Ishikawa (cell line): ENCODE data around the gene CPA2.
A peak's percentile ranks its signal among the peaks of the same experiment; 100 is the strongest.

ENCODE experiments used
- CEBPB ChIP-seq: IDR thresholded peaks from 2 replicates; pipeline ENCODE4 v1.6.1; 2012
- CREB1 ChIP-seq: IDR thresholded peaks from 2 replicates; pipeline ENCODE4 v1.6.1; 2012; ENCODE audit warnings: low read depth
- EGR1 ChIP-seq: IDR thresholded peaks from 2 replicates; pipeline ENCODE4 v1.6.1; 2012
- EP300 ChIP-seq: IDR thresholded peaks from 2 replicates; pipeline ENCODE4 v1.6.1; 2012; ENCODE audit warnings: borderline replicate concordance
- FOXM1 ChIP-seq: IDR thresholded peaks from 2 replicates; pipeline ENCODE4 v1.6.1; 2012; ENCODE audit warnings: low read depth, borderline replicate concordance
- MAX ChIP-seq: IDR thresholded peaks from 2 replicates; pipeline ENCODE4 v1.6.1; 2012
- NFIC ChIP-seq: IDR thresholded peaks from 2 replicates; pipeline ENCODE4 v1.6.1; 2012
- RAD21 ChIP-seq: IDR thresholded peaks from 2 replicates; pipeline ENCODE4 v1.6.1; 2012; ENCODE audit warnings: low read depth
- REST ChIP-seq: IDR thresholded peaks from 2 replicates; pipeline ENCODE4 v1.6.1; 2012; ENCODE audit warnings: low read depth, mild to moderate bottlenecking
- TAF1 ChIP-seq: IDR thresholded peaks from 2 replicates; pipeline ENCODE4 v1.6.1; 2012; ENCODE audit warnings: low read depth, mild to moderate bottlenecking
- TCF12 ChIP-seq: IDR thresholded peaks from 2 replicates; pipeline ENCODE4 v1.6.1; 2012; ENCODE audit warnings: low read depth
- TEAD4 ChIP-seq: IDR thresholded peaks from 2 replicates; pipeline ENCODE4 v1.6.1; 2012
- USF1 ChIP-seq: IDR thresholded peaks from 2 replicates; pipeline ENCODE4 v1.6.1; 2012
- YY1 ChIP-seq: IDR thresholded peaks from 2 replicates; pipeline ENCODE4 v1.6.1; 2012; ENCODE audit warnings: low read depth
- ZBTB7A ChIP-seq: IDR thresholded peaks from 2 replicates; pipeline ENCODE4 v1.6.1; 2012; ENCODE audit warnings: low read depth

Gene CPA2

DNA sequence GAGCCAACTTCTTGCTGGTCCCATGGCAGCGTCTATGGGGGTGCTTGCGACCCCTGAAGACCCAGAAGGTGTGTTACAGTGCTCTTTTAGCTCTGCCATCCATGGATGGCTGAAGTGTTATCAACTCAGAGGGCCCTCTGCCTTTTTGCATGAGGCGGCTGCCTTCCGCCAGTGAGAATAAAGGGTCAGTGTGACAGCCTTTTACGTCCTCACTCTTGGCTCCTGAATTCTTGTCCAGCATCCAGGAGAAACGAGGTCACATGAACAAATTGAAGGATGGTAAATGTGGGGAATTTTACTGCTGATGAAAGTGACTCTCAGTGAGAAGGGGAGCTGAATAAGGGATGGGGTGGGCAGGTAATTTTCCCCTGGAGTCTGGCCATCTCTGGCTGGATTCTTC is 34.9 kb upstream of the CPA2 start:
- TF ChIP-seq MAX (no peak), CREB1 (no peak), EP300 (no peak), USF1 (no peak), NFIC (no peak), EGR1 (no peak), TCF12 (no peak), TEAD4 (no peak), YY1 (no peak), TAF1 (no peak), ZBTB7A (no peak), CEBPB (no peak), FOXM1 (no peak)

DNA sequence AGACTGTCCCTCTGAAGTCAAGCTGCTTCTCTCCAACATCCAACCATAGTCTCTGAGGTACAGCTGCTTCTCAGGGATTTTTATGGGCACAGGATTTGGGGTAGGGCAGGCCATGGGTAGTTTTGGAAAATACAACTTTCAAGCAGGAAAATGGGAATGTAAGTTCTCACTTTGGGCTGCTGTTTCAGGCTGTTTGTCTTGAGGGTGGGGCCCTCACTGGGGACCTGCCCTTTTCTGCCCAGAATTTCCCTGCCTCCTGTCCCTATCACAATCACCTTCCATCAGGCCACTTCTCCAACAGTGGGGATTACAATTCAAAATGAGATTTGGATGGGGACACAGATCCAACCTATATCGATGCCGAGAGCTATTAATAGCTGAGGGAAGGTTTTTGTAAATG is 34.5 kb upstream of the CPA2 start:
- TF ChIP-seq EGR1 (no peak), CEBPB (no peak), EP300 (no peak), TAF1 (no peak), CREB1 (no peak)

DNA sequence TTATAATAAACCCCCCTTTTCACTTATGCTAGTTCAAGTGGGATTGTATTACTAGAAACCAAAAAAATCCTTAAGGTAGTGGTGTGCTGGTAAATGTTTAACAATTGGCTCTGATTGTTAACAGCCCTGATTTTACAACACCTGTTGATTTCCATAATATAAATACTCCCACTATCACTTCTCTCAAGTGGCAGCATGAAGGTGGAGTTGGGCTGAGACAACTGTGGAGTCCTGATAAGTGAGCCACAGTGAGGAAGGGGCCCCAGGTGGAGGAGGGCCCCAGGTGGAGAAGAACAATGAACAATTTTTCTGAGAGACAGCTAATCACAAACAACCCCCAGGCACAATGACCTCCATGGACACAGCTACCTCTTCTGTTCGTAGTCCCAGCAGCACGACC is 32.6 kb upstream of the CPA2 start:
- TF ChIP-seq TEAD4 (no peak), EP300 (no peak), ZBTB7A (no peak), CREB1 (no peak)

DNA sequence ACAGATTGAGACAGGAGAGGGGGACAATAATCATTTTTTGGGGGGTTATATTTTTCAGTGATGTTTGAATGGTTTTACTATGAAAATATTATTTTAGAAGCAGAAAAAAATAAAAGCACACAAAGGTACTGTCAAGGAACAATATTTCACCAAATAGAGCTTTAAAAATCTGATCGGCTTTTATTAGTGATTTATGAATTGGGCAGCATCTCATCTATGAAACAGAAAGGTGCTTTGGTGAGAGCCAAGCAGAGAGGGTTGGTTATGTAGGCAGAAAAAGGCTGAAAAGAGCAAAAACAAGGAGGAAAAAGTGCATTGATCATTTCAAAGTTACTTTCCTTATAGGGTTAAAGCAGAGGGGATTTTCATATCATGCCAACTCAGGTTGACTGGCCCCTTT is 26.4 kb upstream of the CPA2 start:
- TF ChIP-seq TEAD4 (no peak), REST (no peak), ZBTB7A (no peak), TAF1 (no peak), MAX (no peak)

DNA sequence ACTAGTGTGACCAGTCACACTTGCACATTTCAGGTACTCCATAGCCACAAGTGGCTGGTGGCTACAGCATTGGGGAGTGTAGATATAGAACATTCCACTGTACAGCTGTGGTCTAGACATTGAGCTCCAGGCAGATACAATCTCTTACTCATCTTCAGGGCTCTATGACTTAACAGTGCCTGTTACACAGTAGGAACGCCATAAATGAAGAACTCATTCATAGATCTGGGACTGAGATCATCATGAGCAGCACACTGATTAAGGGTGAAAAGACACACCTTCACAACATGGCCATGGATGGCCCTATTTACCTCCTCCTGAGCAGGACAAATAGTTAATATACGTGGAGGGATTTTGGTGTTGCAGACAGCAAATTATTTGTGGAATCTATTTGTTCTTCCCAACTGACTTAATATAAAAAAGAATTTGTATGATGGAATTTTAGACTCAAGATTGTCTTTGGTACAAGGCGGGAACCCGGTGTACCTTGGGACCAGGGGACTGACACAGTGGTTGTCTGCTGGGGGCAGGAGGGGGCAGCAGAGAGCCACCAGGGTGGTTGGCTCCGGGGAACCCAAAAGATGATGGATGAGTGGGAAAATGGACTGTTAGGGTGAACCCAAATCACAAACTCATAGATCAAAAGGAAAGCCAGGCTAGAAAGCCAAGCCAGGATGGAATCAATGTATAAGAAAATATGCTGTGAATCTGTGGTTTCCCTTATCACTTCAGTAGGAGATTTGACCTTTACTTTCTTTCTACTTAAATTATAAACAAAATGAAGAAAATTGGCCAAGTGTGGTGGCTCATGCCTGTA is 24.3 kb upstream of the CPA2 start:
- TF ChIP-seq CREB1 = no peak
- peak; percentile 97 for TF ChIP-seq RAD21
- no peak for TF ChIP-seq ZBTB7A

- TF ChIP-seq TCF12 = no peak
- no peak for TF ChIP-seq MAX
- TF ChIP-seq EP300 = no peak
- no peak for TF ChIP-seq REST
- TF ChIP-seq TEAD4 = no peak
- no peak for TF ChIP-seq TAF1
- no peak for TF ChIP-seq RAD21
- no peak for TF ChIP-seq USF1
- no peak for TF ChIP-seq ZBTB7A
- TF ChIP-seq CEBPB = no peak
- TF ChIP-seq YY1 = no peak
- no peak for TF ChIP-seq CREB1
- no peak for TF ChIP-seq FOXM1
- no peak for TF ChIP-seq EGR1
- no peak for TF ChIP-seq NFIC
These were observed 12.1 kb upstream of the CPA2 start for GRCh38 chr7:130254555-130254954.
